Immature natural killer cell (primary cell): Measurements from ENCODE around the gene PLA2G10. TPM values are rescaled to one million over a fixed set of nuclear protein-coding genes. Genes with fewer than 3 reads are reported as not detected.
A peak's percentile ranks its signal among the peaks of the same experiment; 100 is the strongest.

ENCODE experiments used
- DNase-seq, 3 donors: peaks; one replicate each; pipeline ENCODE4 v3.0.0; 2022; ENCODE audit warnings: mixed read lengths in 1 of 3
- H3K27ac Mint-ChIP-seq, 6 donors: one replicate each; pipeline ENCODE4 v1.8.0; 2020; ENCODE audit warnings: mixed read lengths in 6 of 6, mild to moderate bottlenecking in 5 of 6, inconsistent platforms in 4 of 6, moderate library complexity in 3 of 6
- H3K27me3 Mint-ChIP-seq, 3 donors: one replicate each; pipeline ENCODE4 v1.8.0; 2020 to 2021; ENCODE audit warnings: low read depth in 3 of 3, mild to moderate bottlenecking in 3 of 3, mixed read lengths in 3 of 3, moderate library complexity in 3 of 3, inconsistent platforms in 1 of 3
- H3K36me3 Mint-ChIP-seq, 3 donors: one replicate each; pipeline ENCODE4 v1.8.0; 2020; ENCODE audit warnings: mixed read lengths in 3 of 3, inconsistent platforms in 2 of 3, mild to moderate bottlenecking in 2 of 3
- H3K4me1 Mint-ChIP-seq, 2 donors: one replicate each; pipeline ENCODE4 v1.8.0; 2020; ENCODE audit warnings: inconsistent platforms in 2 of 2, mild to moderate bottlenecking in 2 of 2, mixed read lengths in 2 of 2, moderate library complexity in 1 of 2
- H3K4me3 Mint-ChIP-seq, 5 donors: one replicate each; pipeline ENCODE4 v1.8.0; 2020; ENCODE audit warnings: mild to moderate bottlenecking in 5 of 5, mixed read lengths in 5 of 5, inconsistent platforms in 3 of 5, moderate library complexity in 3 of 5
- H3K9me3 Mint-ChIP-seq, 6 donors: one replicate each; pipeline ENCODE4 v1.8.0; 2020; ENCODE audit warnings: mild to moderate bottlenecking in 6 of 6, mixed read lengths in 6 of 6, inconsistent platforms in 4 of 6, moderate library complexity in 3 of 6
- polyA plus RNA-seq, 3 donors: library from polyadenylated mRNA; unstranded; fragments of 300-500 nt; fragmentation: Illumina TruSeq; gene quantifications; one replicate each; pipeline ENCODE4 v1.2.3, GENCODE V29; 2021

PLA2G10 gene
- polyA plus RNA-seq, 3 donors from 2014 or later, result not detected

DNA sequence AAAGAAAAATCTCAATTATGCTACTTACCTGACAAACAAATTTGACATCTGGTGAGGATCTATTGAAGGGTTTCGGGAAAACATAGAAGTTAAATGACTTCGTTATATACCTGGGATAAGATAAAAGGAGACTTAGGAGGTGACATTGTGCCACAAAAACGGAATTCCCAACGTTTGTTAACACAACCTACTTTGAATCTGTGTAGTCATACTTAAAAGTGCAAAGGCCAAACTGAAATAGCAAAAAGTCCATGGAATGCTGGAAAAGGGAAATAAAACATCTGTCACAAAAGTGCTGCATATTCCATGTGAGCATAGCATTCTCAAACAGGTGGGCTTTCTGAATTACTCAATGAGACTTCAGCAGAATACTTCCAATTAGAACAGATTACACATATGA lies 67.0 kb downstream of the PLA2G10 start:
- DNase-seq, result no peak
- H3K4me3 Mint-ChIP-seq, result no peak overlapping the region
- peak overlapping the region in 4 of 6 donors; percentile 57 to 86 (median 60) for H3K27ac Mint-ChIP-seq
- H3K27me3 Mint-ChIP-seq, result peaks cover 9 to 18% (median 13%) of the 10 kb centered on the region in 3 donors
- peaks cover 0 to 1% (median 0%) of the 10 kb centered on the region in 6 donors for H3K9me3 Mint-ChIP-seq
- H3K4me1 Mint-ChIP-seq, result peaks cover 34 to 56% of the 10 kb centered on the region in 2 donors
- peaks cover 14 to 32% (median 20%) of the 10 kb centered on the region in 3 donors for H3K36me3 Mint-ChIP-seq

Other genes with a start within 250 kb of the PLA2G10 start
- gene PARN, start 64.0 kb downstream of the PLA2G10 start, polyA plus RNA-seq, result 10 to 100 TPM; 36.3 to 60.4 (median 52.9) TPM
- 10 to 100 TPM; 33.7 to 48.0 (median 44.2) TPM for gene BFAR, start 61.4 kb downstream of the PLA2G10 start, polyA plus RNA-seq
- not detected for gene NPIPA3, start 9.1 kb upstream of the PLA2G10 start, polyA plus RNA-seq
- not detected for gene NPIPA2, start 48.2 kb upstream of the PLA2G10 start, polyA plus RNA-seq
- 10 to 100 TPM; 34.0 to 63.8 (median 40.2) TPM for gene NOMO1, start 139.4 kb upstream of the PLA2G10 start, polyA plus RNA-seq
- 1 to 10 TPM in 2 of 3 donors, under 1 TPM in 1; 0.55 to 4.2 (median 1.0) TPM for gene NPIPA1, start 243.1 kb upstream of the PLA2G10 start, polyA plus RNA-seq